ENCODE measurements around the gene TCERG1L. TPM values are rescaled to one million over a fixed set of nuclear protein-coding genes. Genes with fewer than 3 reads are reported as not detected.

Gene TCERG1L
- polyA plus RNA-seq, 1 of the 3 experiments (the other 2 are of a cell fraction), result not detected

DNA sequence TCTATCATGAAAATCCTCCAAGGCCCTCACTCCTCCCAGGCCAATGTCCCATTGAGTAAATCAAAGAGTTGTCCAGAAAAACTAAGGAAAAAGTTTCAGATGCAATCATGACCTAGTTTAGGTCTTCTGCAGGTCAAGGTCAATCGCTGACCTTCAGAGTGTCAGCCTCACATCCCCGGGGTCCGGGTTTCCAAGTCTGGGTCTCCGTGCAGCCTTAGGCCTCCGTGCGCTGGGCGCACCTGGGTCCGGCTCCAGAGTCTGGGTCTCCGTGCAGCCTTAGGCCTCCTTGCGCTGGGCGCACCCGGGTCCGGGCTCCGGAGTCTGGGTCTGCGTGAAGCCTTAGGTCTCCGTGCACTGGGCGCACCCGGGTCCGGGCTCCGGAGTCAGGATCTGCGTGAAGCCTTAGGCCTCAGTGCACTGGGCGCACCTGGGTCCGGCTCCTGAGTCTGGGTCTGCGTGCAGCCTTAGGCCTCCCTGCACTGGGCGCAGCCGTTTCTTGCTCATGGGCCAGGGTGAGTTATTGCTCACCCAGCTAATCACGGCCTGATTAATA, 236.2 kb downstream of the TCERG1L start:
- no peak overlapping the region for H3K9ac ChIP-seq
- CTCF ChIA-PET, result no interaction called here
- POLR2A ChIA-PET, result no interaction called here

More for the DNA sequence above, 236.2 kb downstream of the TCERG1L start:
- Histone ChIP-seq H3K27ac (ENCODE audit: low read depth in 2 of 2, low read length in 1 of 2) (no peak overlapping the region), H3K4me3 (ENCODE audit: low read depth in 2 of 2, low read length in 1 of 2) (no peak overlapping the region), H3K4me2 (no peak overlapping the region), H3K9me3 (no peaks in the 10 kb centered on the region), H4K20me1 (ENCODE audit: insufficient read depth) (no peaks in the 10 kb centered on the region), H3K79me2 (ENCODE audit: insufficient read depth) (no peaks in the 10 kb centered on the region), H3F3A (replicated peaks; ENCODE audit: insufficient read depth) (no peaks in the 10 kb centered on the region), H3K36me3 (replicated peaks in 1 of 2; ENCODE audit: control insufficient read depth in 1 of 2, insufficient read depth in 2 of 2, low read length in 1 of 2) (no peaks in the 10 kb centered on the region), H2AFZ (ENCODE audit: low read depth) (no peak overlapping the region), H3K9me2 (no peaks in the 10 kb centered on the region), H3K27me3 (ENCODE audit: insufficient read depth) (no peaks in the 10 kb centered on the region), H3K4me1 (ENCODE audit: control insufficient read depth in 1 of 2, insufficient read depth in 2 of 2, low read depth in 1 of 2, low read length in 1 of 2) (no peaks in the 10 kb centered on the region; a peak in 1 of 4 replicates)
- TF ChIP-seq EZH2phosphoT487 (IDR thresholded peaks at IDR 0.05; ENCODE audit: borderline replicate concordance, low read depth) (no peak), TAF1 (IDR thresholded peaks at IDR 0.05; ENCODE audit: borderline replicate concordance, low read depth, low read length) (no peak), RCOR1 (IDR thresholded peaks at IDR 0.05; ENCODE audit: low read length) (no peak), FOXJ3 (CRISPR knock-in tag; IDR thresholded peaks at IDR 0.05) (no peak), TCF12 (IDR thresholded peaks at IDR 0.05) (no peak), ELF1 (IDR thresholded peaks at IDR 0.05) (no peak), FOSL2 (IDR thresholded peaks at IDR 0.05; ENCODE audit: borderline replicate concordance, low read depth) (no peak), SIN3A (IDR thresholded peaks at IDR 0.05; ENCODE audit: borderline replicate concordance, low read depth, low read length) (no peak)
- TF ChIP-seq, protein P1, sequence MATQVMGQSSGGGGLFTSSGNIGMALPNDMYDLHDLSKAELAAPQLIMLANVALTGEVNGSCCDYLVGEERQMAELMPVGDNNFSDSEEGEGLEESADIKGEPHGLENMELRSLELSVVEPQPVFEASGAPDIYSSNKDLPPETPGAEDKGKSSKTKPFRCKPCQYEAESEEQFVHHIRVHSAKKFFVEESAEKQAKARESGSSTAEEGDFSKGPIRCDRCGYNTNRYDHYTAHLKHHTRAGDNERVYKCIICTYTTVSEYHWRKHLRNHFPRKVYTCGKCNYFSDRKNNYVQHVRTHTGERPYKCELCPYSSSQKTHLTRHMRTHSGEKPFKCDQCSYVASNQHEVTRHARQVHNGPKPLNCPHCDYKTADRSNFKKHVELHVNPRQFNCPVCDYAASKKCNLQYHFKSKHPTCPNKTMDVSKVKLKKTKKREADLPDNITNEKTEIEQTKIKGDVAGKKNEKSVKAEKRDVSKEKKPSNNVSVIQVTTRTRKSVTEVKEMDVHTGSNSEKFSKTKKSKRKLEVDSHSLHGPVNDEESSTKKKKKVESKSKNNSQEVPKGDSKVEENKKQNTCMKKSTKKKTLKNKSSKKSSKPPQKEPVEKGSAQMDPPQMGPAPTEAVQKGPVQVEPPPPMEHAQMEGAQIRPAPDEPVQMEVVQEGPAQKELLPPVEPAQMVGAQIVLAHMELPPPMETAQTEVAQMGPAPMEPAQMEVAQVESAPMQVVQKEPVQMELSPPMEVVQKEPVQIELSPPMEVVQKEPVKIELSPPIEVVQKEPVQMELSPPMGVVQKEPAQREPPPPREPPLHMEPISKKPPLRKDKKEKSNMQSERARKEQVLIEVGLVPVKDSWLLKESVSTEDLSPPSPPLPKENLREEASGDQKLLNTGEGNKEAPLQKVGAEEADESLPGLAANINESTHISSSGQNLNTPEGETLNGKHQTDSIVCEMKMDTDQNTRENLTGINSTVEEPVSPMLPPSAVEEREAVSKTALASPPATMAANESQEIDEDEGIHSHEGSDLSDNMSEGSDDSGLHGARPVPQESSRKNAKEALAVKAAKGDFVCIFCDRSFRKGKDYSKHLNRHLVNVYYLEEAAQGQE (IDR thresholded peaks at IDR 0.05; ENCODE audit: low read depth, low read length), result no peak
- TF ChIP-seq, protein P2, sequence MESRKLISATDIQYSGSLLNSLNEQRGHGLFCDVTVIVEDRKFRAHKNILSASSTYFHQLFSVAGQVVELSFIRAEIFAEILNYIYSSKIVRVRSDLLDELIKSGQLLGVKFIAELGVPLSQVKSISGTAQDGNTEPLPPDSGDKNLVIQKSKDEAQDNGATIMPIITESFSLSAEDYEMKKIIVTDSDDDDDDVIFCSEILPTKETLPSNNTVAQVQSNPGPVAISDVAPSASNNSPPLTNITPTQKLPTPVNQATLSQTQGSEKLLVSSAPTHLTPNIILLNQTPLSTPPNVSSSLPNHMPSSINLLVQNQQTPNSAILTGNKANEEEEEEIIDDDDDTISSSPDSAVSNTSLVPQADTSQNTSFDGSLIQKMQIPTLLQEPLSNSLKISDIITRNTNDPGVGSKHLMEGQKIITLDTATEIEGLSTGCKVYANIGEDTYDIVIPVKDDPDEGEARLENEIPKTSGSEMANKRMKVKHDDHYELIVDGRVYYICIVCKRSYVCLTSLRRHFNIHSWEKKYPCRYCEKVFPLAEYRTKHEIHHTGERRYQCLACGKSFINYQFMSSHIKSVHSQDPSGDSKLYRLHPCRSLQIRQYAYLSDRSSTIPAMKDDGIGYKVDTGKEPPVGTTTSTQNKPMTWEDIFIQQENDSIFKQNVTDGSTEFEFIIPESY (IDR thresholded peaks at IDR 0.05; ENCODE audit: borderline replicate concordance, low read depth), result no peak
- TF ChIP-seq, protein P3, sequence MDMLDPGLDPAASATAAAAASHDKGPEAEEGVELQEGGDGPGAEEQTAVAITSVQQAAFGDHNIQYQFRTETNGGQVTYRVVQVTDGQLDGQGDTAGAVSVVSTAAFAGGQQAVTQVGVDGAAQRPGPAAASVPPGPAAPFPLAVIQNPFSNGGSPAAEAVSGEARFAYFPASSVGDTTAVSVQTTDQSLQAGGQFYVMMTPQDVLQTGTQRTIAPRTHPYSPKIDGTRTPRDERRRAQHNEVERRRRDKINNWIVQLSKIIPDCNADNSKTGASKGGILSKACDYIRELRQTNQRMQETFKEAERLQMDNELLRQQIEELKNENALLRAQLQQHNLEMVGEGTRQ (IDR thresholded peaks at IDR 0.05; ENCODE audit: borderline replicate concordance, low read depth, low read length), result no peak
- WGBS (ENCODE audit: low lambda C conversion rate), result no CpG with 5 or more reads among the region's 27 CpGs
- no peak for DNase-seq
